Measurements from ENCODE around the gene RPS16.

Gene RPS16

GRCh38 chr19:39480337-39481228 lies 44.8 kb upstream of the RPS16 start, which contains the start of gene TIMM50 (continued):
- TF ChIP-seq, protein P1, sequence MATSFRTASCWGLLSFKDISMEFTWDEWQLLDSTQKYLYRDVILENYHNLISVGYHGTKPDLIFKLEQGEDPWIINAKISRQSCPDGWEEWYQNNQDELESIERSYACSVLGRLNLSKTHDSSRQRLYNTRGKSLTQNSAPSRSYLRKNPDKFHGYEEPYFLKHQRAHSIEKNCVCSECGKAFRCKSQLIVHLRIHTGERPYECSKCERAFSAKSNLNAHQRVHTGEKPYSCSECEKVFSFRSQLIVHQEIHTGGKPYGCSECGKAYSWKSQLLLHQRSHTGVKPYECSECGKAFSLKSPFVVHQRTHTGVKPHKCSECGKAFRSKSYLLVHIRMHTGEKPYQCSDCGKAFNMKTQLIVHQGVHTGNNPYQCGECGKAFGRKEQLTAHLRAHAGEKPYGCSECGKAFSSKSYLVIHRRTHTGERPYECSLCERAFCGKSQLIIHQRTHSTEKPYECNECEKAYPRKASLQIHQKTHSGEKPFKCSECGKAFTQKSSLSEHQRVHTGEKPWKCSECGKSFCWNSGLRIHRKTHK (tag by site-specific recombination; IDR thresholded peaks at IDR 0.05) = no peak
- TF ChIP-seq, protein P2, sequence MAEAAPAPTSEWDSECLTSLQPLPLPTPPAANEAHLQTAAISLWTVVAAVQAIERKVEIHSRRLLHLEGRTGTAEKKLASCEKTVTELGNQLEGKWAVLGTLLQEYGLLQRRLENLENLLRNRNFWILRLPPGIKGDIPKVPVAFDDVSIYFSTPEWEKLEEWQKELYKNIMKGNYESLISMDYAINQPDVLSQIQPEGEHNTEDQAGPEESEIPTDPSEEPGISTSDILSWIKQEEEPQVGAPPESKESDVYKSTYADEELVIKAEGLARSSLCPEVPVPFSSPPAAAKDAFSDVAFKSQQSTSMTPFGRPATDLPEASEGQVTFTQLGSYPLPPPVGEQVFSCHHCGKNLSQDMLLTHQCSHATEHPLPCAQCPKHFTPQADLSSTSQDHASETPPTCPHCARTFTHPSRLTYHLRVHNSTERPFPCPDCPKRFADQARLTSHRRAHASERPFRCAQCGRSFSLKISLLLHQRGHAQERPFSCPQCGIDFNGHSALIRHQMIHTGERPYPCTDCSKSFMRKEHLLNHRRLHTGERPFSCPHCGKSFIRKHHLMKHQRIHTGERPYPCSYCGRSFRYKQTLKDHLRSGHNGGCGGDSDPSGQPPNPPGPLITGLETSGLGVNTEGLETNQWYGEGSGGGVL (tag by site-specific recombination; IDR thresholded peaks at IDR 0.05) = no peak
- TF ChIP-seq SALL2 (tag by site-specific recombination; IDR thresholded peaks at IDR 0.05; ENCODE audit: borderline replicate concordance) = no peak
- peak; percentile 80 for TF ChIP-seq KLF7 (tag by site-specific recombination; IDR thresholded peaks at IDR 0.05; ENCODE audit: borderline replicate concordance)
- no peak; the same call in 1 of the 2 replicates for TF ChIP-seq ZSCAN4 (tag by site-specific recombination; IDR thresholded peaks at IDR 0.05)
- TF ChIP-seq ZNF776 (tag by site-specific recombination; IDR thresholded peaks at IDR 0.05; ENCODE audit: borderline replicate concordance) = no peak
- TF ChIP-seq ZNF561 (tag by site-specific recombination; IDR thresholded peaks at IDR 0.05; ENCODE audit: borderline replicate concordance) = peak; percentile 96
- peak; percentile 90 for TF ChIP-seq SP7 (tag by site-specific recombination; IDR thresholded peaks at IDR 0.05)
- TF ChIP-seq, protein P3, sequence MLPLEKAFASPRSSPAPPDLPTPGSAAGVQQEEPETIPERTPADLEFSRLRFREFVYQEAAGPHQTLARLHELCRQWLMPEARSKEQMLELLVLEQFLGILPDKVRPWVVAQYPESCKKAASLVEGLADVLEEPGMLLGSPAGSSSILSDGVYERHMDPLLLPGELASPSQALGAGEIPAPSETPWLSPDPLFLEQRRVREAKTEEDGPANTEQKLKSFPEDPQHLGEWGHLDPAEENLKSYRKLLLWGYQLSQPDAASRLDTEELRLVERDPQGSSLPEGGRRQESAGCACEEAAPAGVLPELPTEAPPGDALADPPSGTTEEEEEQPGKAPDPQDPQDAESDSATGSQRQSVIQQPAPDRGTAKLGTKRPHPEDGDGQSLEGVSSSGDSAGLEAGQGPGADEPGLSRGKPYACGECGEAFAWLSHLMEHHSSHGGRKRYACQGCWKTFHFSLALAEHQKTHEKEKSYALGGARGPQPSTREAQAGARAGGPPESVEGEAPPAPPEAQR (tag by site-specific recombination; IDR thresholded peaks at IDR 0.05) = peak; percentile 16; the same call in 1 of the 2 replicates
- peak; percentile 100 for TF ChIP-seq SP3 (tag by site-specific recombination; IDR thresholded peaks at IDR 0.05)
- no peak for TF ChIP-seq PRDM6 (tag by site-specific recombination; IDR thresholded peaks at IDR 0.05)
- TF ChIP-seq, protein P4, sequence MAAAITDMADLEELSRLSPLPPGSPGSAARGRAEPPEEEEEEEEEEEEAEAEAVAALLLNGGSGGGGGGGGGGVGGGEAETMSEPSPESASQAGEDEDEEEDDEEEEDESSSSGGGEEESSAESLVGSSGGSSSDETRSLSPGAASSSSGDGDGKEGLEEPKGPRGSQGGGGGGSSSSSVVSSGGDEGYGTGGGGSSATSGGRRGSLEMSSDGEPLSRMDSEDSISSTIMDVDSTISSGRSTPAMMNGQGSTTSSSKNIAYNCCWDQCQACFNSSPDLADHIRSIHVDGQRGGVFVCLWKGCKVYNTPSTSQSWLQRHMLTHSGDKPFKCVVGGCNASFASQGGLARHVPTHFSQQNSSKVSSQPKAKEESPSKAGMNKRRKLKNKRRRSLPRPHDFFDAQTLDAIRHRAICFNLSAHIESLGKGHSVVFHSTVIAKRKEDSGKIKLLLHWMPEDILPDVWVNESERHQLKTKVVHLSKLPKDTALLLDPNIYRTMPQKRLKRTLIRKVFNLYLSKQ (tag by site-specific recombination; IDR thresholded peaks at IDR 0.05; ENCODE audit: borderline replicate concordance) = no peak
- 0 out of 2 replicates have a peak, but pooled peaks have one; percentile 8 for TF ChIP-seq ZNF785 (tag by site-specific recombination; IDR thresholded peaks at IDR 0.05)
- TF ChIP-seq YY2 (tag by site-specific recombination; IDR thresholded peaks at IDR 0.05) = peak; percentile 97
- TF ChIP-seq ZNF654 (tag by site-specific recombination; IDR thresholded peaks at IDR 0.05; ENCODE audit: low read depth) = no peak
- 0 out of 2 replicates have a peak, but pooled peaks have one; percentile 11 for TF ChIP-seq ZNF10 (tag by site-specific recombination; IDR thresholded peaks at IDR 0.05)
- TF ChIP-seq ZNF629 (tag by site-specific recombination; IDR thresholded peaks at IDR 0.05) = peak; percentile 86
- TF ChIP-seq ZNF580 (tag by site-specific recombination; IDR thresholded peaks at IDR 0.05) = peak; percentile 64
- TF ChIP-seq ZNF24 (tag by site-specific recombination; IDR thresholded peaks at IDR 0.05) = peak; percentile 97
- no peak for TF ChIP-seq ZNF350 (tag by site-specific recombination; IDR thresholded peaks at IDR 0.05)
- no peak; the same call in 1 of the 2 replicates for TF ChIP-seq ZNF664 (tag by site-specific recombination; IDR thresholded peaks at IDR 0.05)
- TF ChIP-seq, protein P5, sequence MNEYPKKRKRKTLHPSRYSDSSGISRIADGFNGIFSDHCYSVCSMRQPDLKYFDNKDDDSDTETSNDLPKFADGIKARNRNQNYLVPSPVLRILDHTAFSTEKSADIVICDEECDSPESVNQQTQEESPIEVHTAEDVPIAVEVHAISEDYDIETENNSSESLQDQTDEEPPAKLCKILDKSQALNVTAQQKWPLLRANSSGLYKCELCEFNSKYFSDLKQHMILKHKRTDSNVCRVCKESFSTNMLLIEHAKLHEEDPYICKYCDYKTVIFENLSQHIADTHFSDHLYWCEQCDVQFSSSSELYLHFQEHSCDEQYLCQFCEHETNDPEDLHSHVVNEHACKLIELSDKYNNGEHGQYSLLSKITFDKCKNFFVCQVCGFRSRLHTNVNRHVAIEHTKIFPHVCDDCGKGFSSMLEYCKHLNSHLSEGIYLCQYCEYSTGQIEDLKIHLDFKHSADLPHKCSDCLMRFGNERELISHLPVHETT (tag by site-specific recombination; IDR thresholded peaks at IDR 0.05) = no peak; the same call in 1 of the 2 replicates
- TF ChIP-seq CTCF (tag by site-specific recombination; IDR thresholded peaks at IDR 0.05) = peak; percentile 96
- no peak for TF ChIP-seq ZNF302 (tag by site-specific recombination; IDR thresholded peaks at IDR 0.05; ENCODE audit: low read depth)
- TF ChIP-seq ZNF48 (tag by site-specific recombination; IDR thresholded peaks at IDR 0.05) = no peak
